ENCODE data around the gene CD84. TPM values are rescaled to one million over a fixed set of nuclear protein-coding genes. Genes with fewer than 3 reads are reported as not detected.

The CD84 gene
- polyA plus RNA-seq, 1 of the 3 experiments (the other 2 are of a cell fraction), result not detected

- CTCF ChIA-PET, result no interaction called here
Measured at GRCh38 chr1:160541622-160542302, 37.5 kb downstream of the CD84 start.

More at GRCh38 chr1:160541622-160542302, 37.5 kb downstream of the CD84 start:
- 0% methylated on average over 1 of the region's 1 CpG for WGBS (ENCODE audit: low lambda C conversion rate)
- DNase-seq, result no peak
- Histone ChIP-seq H3K36me3 (replicated peaks in 1 of 2; ENCODE audit: control insufficient read depth in 1 of 2, insufficient read depth in 2 of 2, low read length in 1 of 2) (no peaks in the 10 kb centered on the region), H3K9me3 (no peaks in the 10 kb centered on the region), H3K79me2 (ENCODE audit: insufficient read depth) (no peaks in the 10 kb centered on the region), H3K4me3 (ENCODE audit: low read depth in 2 of 2, low read length in 1 of 2) (no peak overlapping the region), H3F3A (replicated peaks; ENCODE audit: insufficient read depth) (no peaks in the 10 kb centered on the region), H4K20me1 (ENCODE audit: insufficient read depth) (no peaks in the 10 kb centered on the region), H3K9me2 (no peaks in the 10 kb centered on the region), H3K27me3 (ENCODE audit: insufficient read depth) (no peaks in the 10 kb centered on the region), H3K4me2 (no peak overlapping the region), H2AFZ (ENCODE audit: low read depth) (no peak overlapping the region), H3K4me1 (ENCODE audit: control insufficient read depth in 1 of 2, insufficient read depth in 2 of 2, low read depth in 1 of 2, low read length in 1 of 2) (no peaks in the 10 kb centered on the region), H3K9ac (no peak overlapping the region), H3K27ac (ENCODE audit: low read depth in 2 of 2, low read length in 1 of 2) (no peak overlapping the region)
- POLR2A ChIA-PET, result no interaction called here
- TF ChIP-seq NRF1 (IDR thresholded peaks at IDR 0.05; ENCODE audit: low read depth, low read length) (no peak), TCF12 (IDR thresholded peaks at IDR 0.05) (no peak), PBX3 (IDR thresholded peaks at IDR 0.05) (no peak), YY1 (IDR thresholded peaks at IDR 0.05; ENCODE audit: low read depth) (no peak), TEAD4 (IDR thresholded peaks at IDR 0.05; ENCODE audit: borderline replicate concordance, insufficient read depth) (no peak), RXRA (IDR thresholded peaks at IDR 0.05; ENCODE audit: borderline replicate concordance, low read depth) (no peak), POLR2AphosphoS5 (IDR thresholded peaks at IDR 0.05; ENCODE audit: low read depth, low read length) (no peak), JUND (IDR thresholded peaks at IDR 0.05) (no peak), ELF1 (IDR thresholded peaks at IDR 0.05) (no peak), RAD21 (IDR thresholded peaks at IDR 0.05; ENCODE audit: low read length) (no peak), GATA2 (CRISPR knock-in tag; IDR thresholded peaks at IDR 0.05) (no peak), RCOR1 (IDR thresholded peaks at IDR 0.05; ENCODE audit: low read length) (no peak), MAX (IDR thresholded peaks at IDR 0.05; ENCODE audit: low read depth) (no peak), MEF2A (IDR thresholded peaks at IDR 0.05; ENCODE audit: borderline replicate concordance, low read depth) (no peak), FOXJ3 (CRISPR knock-in tag; IDR thresholded peaks at IDR 0.05) (no peak)
- TF ChIP-seq, protein P1, sequence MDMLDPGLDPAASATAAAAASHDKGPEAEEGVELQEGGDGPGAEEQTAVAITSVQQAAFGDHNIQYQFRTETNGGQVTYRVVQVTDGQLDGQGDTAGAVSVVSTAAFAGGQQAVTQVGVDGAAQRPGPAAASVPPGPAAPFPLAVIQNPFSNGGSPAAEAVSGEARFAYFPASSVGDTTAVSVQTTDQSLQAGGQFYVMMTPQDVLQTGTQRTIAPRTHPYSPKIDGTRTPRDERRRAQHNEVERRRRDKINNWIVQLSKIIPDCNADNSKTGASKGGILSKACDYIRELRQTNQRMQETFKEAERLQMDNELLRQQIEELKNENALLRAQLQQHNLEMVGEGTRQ (IDR thresholded peaks at IDR 0.05; ENCODE audit: borderline replicate concordance, low read depth, low read length), result no peak
- TF ChIP-seq, protein P2, sequence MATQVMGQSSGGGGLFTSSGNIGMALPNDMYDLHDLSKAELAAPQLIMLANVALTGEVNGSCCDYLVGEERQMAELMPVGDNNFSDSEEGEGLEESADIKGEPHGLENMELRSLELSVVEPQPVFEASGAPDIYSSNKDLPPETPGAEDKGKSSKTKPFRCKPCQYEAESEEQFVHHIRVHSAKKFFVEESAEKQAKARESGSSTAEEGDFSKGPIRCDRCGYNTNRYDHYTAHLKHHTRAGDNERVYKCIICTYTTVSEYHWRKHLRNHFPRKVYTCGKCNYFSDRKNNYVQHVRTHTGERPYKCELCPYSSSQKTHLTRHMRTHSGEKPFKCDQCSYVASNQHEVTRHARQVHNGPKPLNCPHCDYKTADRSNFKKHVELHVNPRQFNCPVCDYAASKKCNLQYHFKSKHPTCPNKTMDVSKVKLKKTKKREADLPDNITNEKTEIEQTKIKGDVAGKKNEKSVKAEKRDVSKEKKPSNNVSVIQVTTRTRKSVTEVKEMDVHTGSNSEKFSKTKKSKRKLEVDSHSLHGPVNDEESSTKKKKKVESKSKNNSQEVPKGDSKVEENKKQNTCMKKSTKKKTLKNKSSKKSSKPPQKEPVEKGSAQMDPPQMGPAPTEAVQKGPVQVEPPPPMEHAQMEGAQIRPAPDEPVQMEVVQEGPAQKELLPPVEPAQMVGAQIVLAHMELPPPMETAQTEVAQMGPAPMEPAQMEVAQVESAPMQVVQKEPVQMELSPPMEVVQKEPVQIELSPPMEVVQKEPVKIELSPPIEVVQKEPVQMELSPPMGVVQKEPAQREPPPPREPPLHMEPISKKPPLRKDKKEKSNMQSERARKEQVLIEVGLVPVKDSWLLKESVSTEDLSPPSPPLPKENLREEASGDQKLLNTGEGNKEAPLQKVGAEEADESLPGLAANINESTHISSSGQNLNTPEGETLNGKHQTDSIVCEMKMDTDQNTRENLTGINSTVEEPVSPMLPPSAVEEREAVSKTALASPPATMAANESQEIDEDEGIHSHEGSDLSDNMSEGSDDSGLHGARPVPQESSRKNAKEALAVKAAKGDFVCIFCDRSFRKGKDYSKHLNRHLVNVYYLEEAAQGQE (IDR thresholded peaks at IDR 0.05; ENCODE audit: low read depth, low read length), result no peak
